ENCODE measurements around the gene B3GNT8.
"Not testable (repeated sequence)": the region's sequence is repeated elsewhere in the genome, so short reads cannot be mapped to it uniquely, and the experiment has no call there.

B3GNT8 gene

DNA sequence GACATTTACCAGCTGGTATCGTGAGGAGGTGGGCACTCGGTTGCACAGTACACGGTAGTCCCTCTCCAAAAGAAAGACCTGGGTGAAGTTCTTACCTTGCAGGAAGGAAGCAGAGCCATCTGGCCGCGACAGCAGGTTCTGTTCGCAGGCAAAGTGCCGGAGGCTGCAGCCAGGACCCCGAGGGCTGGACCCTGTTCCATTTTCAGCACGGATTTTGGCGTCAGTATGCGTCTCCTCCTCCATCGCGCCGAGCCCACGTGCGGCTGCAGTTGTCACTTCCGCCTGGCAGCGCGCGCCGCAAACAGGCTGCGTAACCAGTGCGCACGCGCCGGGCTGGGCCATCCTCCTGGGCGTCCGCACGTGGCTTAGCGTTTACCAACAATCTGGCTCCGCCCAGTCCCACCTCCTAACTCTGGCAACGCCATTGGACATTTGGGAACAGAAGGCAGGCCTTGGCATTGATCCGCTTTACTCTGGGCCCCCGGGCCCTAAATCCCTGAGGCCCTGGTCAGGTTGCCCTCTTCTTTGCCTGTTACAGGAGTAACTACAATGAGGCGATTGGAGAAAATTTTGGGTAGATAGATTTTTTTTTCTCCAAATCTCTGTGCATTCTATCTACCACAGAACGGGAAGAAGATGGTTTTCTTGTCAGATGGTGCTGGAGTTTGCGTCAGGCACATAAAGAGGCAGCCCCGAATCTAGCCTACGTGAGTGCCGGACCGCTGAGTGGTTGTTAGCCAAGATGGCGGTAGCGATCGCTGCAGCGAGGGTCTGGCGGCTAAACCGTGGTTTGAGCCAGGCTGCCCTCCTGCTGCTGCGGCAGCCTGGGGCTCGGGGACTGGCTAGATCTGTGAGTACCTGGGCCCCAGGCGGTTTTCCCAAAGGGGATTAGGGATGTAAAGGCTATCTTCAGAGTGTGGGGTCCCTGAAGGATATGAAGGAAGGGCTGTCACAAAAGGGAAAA is 29.8 kb downstream of the B3GNT8 start, which contains the start of the genes BCKDHA and EXOSC5:
TSS of gene BCKDHA (plus strand) at position 733 of the 964 bp plus-strand sequence. CDS start at position 743, 10 bp downstream.
TSS of gene EXOSC5 (minus strand) at position 274 of the 964 bp plus-strand sequence. CDS start at position 243, 31 bp downstream.
- DNase-seq (ENCODE audit: extremely low read depth in 1 of 2, low read depth in 1 of 2), result peak; percentile 98 to 99

- DNase-seq (ENCODE audit: extremely low read depth in 1 of 2, low read depth in 1 of 2), result no peak
Observed at GRCh38 chr19:41395355-41395754, 31.8 kb downstream of the B3GNT8 start.

- no peak for DNase-seq (ENCODE audit: extremely low read depth in 1 of 2, low read depth in 1 of 2)
Observed at GRCh38 chr19:41392775-41393174, 34.4 kb downstream of the B3GNT8 start.

GRCh38 chr19:41391618-41392017 is 35.6 kb downstream of the B3GNT8 start:
- no peak for DNase-seq (ENCODE audit: extremely low read depth in 1 of 2, low read depth in 1 of 2)

GRCh38 chr19:41386442-41386841 is 40.7 kb downstream of the B3GNT8 start:
- no peak for DNase-seq (ENCODE audit: extremely low read depth in 1 of 2, low read depth in 1 of 2)

DNA sequence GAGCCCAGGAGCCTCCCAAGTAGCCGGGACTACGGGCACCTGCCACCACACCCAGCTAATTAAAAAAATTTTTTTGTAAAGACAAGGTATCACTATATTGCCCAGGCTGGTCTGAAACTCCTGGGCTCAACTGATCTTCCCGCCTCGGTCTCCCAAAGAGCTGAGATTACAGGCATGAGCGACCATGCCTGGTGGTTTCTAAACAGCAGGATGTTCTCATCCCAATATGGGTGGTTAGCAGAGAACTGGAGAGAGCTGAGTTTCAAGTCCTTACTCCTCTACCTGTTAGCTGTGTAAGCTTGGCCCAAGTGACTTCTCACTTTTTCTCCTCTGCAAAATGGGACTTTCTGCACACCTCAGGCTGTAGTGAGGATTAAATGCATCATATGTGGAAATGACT is 42.8 kb downstream of the B3GNT8 start:
- DNase-seq (ENCODE audit: extremely low read depth in 1 of 2, low read depth in 1 of 2), result no peak

GRCh38 chr19:41381536-41381935 is 45.6 kb downstream of the B3GNT8 start:
- DNase-seq (ENCODE audit: extremely low read depth in 1 of 2, low read depth in 1 of 2), result not testable (repeated sequence)

GRCh38 chr19:41377977-41378709 is 49.0 kb downstream of the B3GNT8 start:
- DNase-seq (ENCODE audit: extremely low read depth in 1 of 2, low read depth in 1 of 2), result no peak

DNA sequence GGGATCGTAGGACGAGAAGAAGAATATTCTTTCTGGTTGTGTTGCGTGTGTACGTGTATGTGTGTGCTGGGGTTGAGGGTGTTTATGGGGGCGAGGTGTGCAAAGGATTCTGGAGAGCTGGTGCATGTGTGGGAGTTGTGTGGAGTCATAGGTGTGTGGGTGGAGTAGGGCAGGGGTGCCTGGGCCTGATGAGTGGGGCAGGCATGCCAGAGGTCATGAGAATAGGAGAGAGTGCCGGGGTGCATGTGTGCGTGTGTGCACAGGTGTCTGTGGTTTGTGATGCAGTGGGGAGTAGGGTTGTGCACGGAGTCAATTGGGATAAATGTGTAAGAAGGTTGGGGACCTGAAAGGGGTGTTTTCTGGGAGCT is 50.2 kb downstream of the B3GNT8 start:
- no peak for DNase-seq (ENCODE audit: extremely low read depth in 1 of 2, low read depth in 1 of 2)

GRCh38 chr19:41376241-41376997 is 50.8 kb downstream of the B3GNT8 start, which contains the start of gene TMEM91:
TSS of gene TMEM91 (plus strand) at chr19:41376533. CDS start at chr19:41378310, 1,777 bp downstream.
- no peak for DNase-seq (ENCODE audit: extremely low read depth in 1 of 2, low read depth in 1 of 2)
